ENCODE data around the gene C11orf65.
"Not testable (repeated sequence)": the region's sequence is repeated elsewhere in the genome, so short reads cannot be mapped to it uniquely, and the experiment has no call there.

The C11orf65 gene

DNA sequence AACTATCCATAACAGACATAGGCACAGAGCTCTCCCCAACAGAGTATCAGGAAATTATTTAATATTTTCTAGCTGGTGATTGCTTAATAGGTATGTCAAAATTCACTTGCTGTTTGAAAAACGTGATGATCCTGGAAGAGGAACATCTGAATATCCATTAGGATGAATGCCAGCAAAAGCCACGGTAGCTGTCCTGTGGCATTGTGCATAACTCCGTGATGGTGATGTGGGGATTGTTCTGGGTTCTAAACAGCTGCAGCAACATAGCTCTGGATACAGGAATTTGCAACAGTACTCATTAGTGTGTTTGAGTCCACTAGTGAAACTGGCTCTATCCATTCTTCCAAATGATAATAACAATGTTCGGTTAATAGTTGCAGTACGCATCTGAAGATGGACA lies 78.8 kb downstream of the C11orf65 start:
- Histone ChIP-seq H3K9me3 (ENCODE audit: control insufficient read depth, insufficient read depth, low read depth, low read length) (no peaks in the 10 kb centered on the region), H3K36me3 (ENCODE audit: control insufficient read depth in 2 of 2, insufficient read depth in 1 of 2, low read length in 2 of 2) (no peaks in the 10 kb centered on the region), H3K4me1 (ENCODE audit: control insufficient read depth, insufficient read depth, low read length) (no peaks in the 10 kb centered on the region), H3K4me3 (ENCODE audit: low read depth, low read length) (no peak overlapping the region), H3K27ac (ENCODE audit: extremely low read depth, low read depth, low read length) (no peak overlapping the region)
- ChIA-PET CTCF (no interaction called here), POLR2A (no interaction called here)
- no peak for TF ChIP-seq ZNF121 (tag by site-specific recombination; IDR thresholded peaks at IDR 0.05)
- TF ChIP-seq HOXA7 (CRISPR knock-in tag; IDR thresholded peaks at IDR 0.05; ENCODE audit: borderline replicate concordance): no peak
- TF ChIP-seq ZNF660 (tag by site-specific recombination; IDR thresholded peaks at IDR 0.05): no peak
- TF ChIP-seq RBAK (tag by site-specific recombination; IDR thresholded peaks at IDR 0.05): no peak
- no peak for TF ChIP-seq ZNF704 (tag by site-specific recombination; IDR thresholded peaks at IDR 0.05)
- TF ChIP-seq TRIM28 (IDR thresholded peaks at IDR 0.05; ENCODE audit: borderline replicate concordance, low read length): no peak
- TF ChIP-seq ZNF155 (tag by site-specific recombination; IDR thresholded peaks at IDR 0.05): no peak
- no peak for TF ChIP-seq ZNF571 (tag by site-specific recombination; IDR thresholded peaks at IDR 0.05)

GRCh38 chr11:108373505-108373904 lies 93.8 kb downstream of the C11orf65 start:
- POLR2A ChIA-PET; H3K36me3 ChIP-seq (ENCODE audit: control insufficient read depth in 2 of 2, insufficient read depth in 1 of 2, low read length in 2 of 2); H3K4me3 ChIP-seq (ENCODE audit: low read depth, low read length); H3K27ac ChIP-seq (ENCODE audit: extremely low read depth, low read depth, low read length); H3K4me1 ChIP-seq (ENCODE audit: control insufficient read depth, insufficient read depth, low read length); H3K9me3 ChIP-seq (ENCODE audit: control insufficient read depth, insufficient read depth, low read depth, low read length): not testable (repeated sequence)
- CTCF ChIA-PET: interaction anchor here (0.8 kb wide), 1 partner anchor 132 kb away, joined by 4 read pairs; no protein-coding TSS in a partner anchor

GRCh38 chr11:108370990-108371389 lies 96.3 kb downstream of the C11orf65 start:
- ChIA-PET POLR2A (no interaction called here), CTCF (no interaction called here)
- peaks cover 0 to 4% of the 10 kb centered on the region in 2 experiments; a peak in 1 of 3 replicates for H3K36me3 ChIP-seq (ENCODE audit: control insufficient read depth in 2 of 2, insufficient read depth in 1 of 2, low read length in 2 of 2)
- no peak overlapping the region for H3K27ac ChIP-seq (ENCODE audit: extremely low read depth, low read depth, low read length)
- H3K4me3 ChIP-seq (ENCODE audit: low read depth, low read length): no peak overlapping the region
- H3K4me1 ChIP-seq (ENCODE audit: control insufficient read depth, insufficient read depth, low read length): no peaks in the 10 kb centered on the region
- TF ChIP-seq ZNF133 (tag by site-specific recombination; IDR thresholded peaks at IDR 0.05): no peak
- TF ChIP-seq, protein P1, sequence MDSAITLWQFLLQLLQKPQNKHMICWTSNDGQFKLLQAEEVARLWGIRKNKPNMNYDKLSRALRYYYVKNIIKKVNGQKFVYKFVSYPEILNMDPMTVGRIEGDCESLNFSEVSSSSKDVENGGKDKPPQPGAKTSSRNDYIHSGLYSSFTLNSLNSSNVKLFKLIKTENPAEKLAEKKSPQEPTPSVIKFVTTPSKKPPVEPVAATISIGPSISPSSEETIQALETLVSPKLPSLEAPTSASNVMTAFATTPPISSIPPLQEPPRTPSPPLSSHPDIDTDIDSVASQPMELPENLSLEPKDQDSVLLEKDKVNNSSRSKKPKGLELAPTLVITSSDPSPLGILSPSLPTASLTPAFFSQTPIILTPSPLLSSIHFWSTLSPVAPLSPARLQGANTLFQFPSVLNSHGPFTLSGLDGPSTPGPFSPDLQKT (IDR thresholded peaks at IDR 0.05; ENCODE audit: borderline replicate concordance, low read depth, low read length): no peak
- no peak for TF ChIP-seq ZNF184 (tag by site-specific recombination; IDR thresholded peaks at IDR 0.05)
- no peak for TF ChIP-seq ZNF501 (tag by site-specific recombination; IDR thresholded peaks at IDR 0.05)
- TF ChIP-seq ZNF155 (tag by site-specific recombination; IDR thresholded peaks at IDR 0.05): no peak
- TF ChIP-seq ZNF624 (tag by site-specific recombination; IDR thresholded peaks at IDR 0.05): no peak
- TF ChIP-seq ZNF280D (tag by site-specific recombination; IDR thresholded peaks at IDR 0.05): no peak
- TF ChIP-seq ZNF677 (tag by site-specific recombination; IDR thresholded peaks at IDR 0.05): no peak
- TF ChIP-seq ZNF621 (tag by site-specific recombination; IDR thresholded peaks at IDR 0.05): no peak
- no peak for TF ChIP-seq ZNF768 (tag by site-specific recombination; IDR thresholded peaks at IDR 0.05)
- no peak for TF ChIP-seq ZNF529 (tag by site-specific recombination; IDR thresholded peaks at IDR 0.05; ENCODE audit: insufficient replicate concordance)
- TF ChIP-seq ZBTB10 (tag by site-specific recombination; IDR thresholded peaks at IDR 0.05): no peak
- no peak for TF ChIP-seq ZBTB17 (tag by site-specific recombination; IDR thresholded peaks at IDR 0.05)
- TF ChIP-seq ZNF423 (tag by site-specific recombination; IDR thresholded peaks at IDR 0.05): no peak
- TF ChIP-seq ZBTB21 (tag by site-specific recombination; IDR thresholded peaks at IDR 0.05): no peak
- no peak for TF ChIP-seq GLIS2 (tag by site-specific recombination; IDR thresholded peaks at IDR 0.05)
- no peak for TF ChIP-seq ZNF174 (tag by site-specific recombination; IDR thresholded peaks at IDR 0.05)
- TF ChIP-seq ZNF169 (tag by site-specific recombination; IDR thresholded peaks at IDR 0.05): no peak
- TF ChIP-seq SALL2 (tag by site-specific recombination; IDR thresholded peaks at IDR 0.05; ENCODE audit: borderline replicate concordance): no peak
- TF ChIP-seq ZNF2 (tag by site-specific recombination; IDR thresholded peaks at IDR 0.05): no peak
- no peaks in the 10 kb centered on the region for H3K9me3 ChIP-seq (ENCODE audit: control insufficient read depth, insufficient read depth, low read depth, low read length)

Measured in HEK293 (cell line).